ENCODE data around the gene JAK1.
"Not testable (repeated sequence)": the region's sequence is repeated elsewhere in the genome, so short reads cannot be mapped to it uniquely, and the experiment has no call there.

The JAK1 gene

GRCh38 chr1:64948905-64949833, 17.2 kb downstream of the JAK1 start:
- DNase-seq (ENCODE audit: low spot score): no peak

GRCh38 chr1:64948216-64948615, 18.1 kb downstream of the JAK1 start:
- no peak for DNase-seq (ENCODE audit: low spot score)

- DNase-seq (ENCODE audit: low spot score): no peak
Measured at GRCh38 chr1:64946916-64947315, 19.4 kb downstream of the JAK1 start.

- no peak for DNase-seq (ENCODE audit: low spot score)
Measured at GRCh38 chr1:64944913-64945312, 21.4 kb downstream of the JAK1 start.

GRCh38 chr1:64942675-64943074, 23.7 kb downstream of the JAK1 start:
- DNase-seq (ENCODE audit: low spot score): no peak

GRCh38 chr1:64942118-64942517, 24.2 kb downstream of the JAK1 start:
- DNase-seq (ENCODE audit: low spot score): no peak

- DNase-seq (ENCODE audit: low spot score): peak; percentile 50
Measured at GRCh38 chr1:64941461-64942117, 24.8 kb downstream of the JAK1 start.

GRCh38 chr1:64940025-64940424, 26.3 kb downstream of the JAK1 start:
- DNase-seq (ENCODE audit: low spot score): no peak

- DNase-seq (ENCODE audit: low spot score): no peak
Measured at GRCh38 chr1:64938991-64939390, 27.4 kb downstream of the JAK1 start.

- DNase-seq (ENCODE audit: low spot score): no peak
Measured at GRCh38 chr1:64936956-64937355, 29.4 kb downstream of the JAK1 start.

- no peak for DNase-seq (ENCODE audit: low spot score)
Measured at GRCh38 chr1:64935551-64936155, 30.7 kb downstream of the JAK1 start.

GRCh38 chr1:64934878-64935275, 31.5 kb downstream of the JAK1 start:
- no peak for DNase-seq (ENCODE audit: low spot score)

- no peak for DNase-seq (ENCODE audit: low spot score)
Measured at GRCh38 chr1:64934115-64934877, 32.1 kb downstream of the JAK1 start.

GRCh38 chr1:64933296-64934070, 32.9 kb downstream of the JAK1 start:
- no peak for DNase-seq (ENCODE audit: low spot score)

GRCh38 chr1:64932962-64933295, 33.4 kb downstream of the JAK1 start:
- DNase-seq (ENCODE audit: low spot score): no peak

- not testable (repeated sequence) for DNase-seq (ENCODE audit: low spot score)
Measured at GRCh38 chr1:64930640-64931039, 35.7 kb downstream of the JAK1 start.

- no peak for DNase-seq (ENCODE audit: low spot score)
Measured at GRCh38 chr1:64929221-64929620, 37.1 kb downstream of the JAK1 start.

GRCh38 chr1:64928325-64928724, 38.0 kb downstream of the JAK1 start:
- no peak for DNase-seq (ENCODE audit: low spot score)

GRCh38 chr1:64925594-64925993, 40.8 kb downstream of the JAK1 start:
- DNase-seq (ENCODE audit: low spot score): no peak

- no peak for DNase-seq (ENCODE audit: low spot score)
Measured at GRCh38 chr1:64923294-64923718, 43.0 kb downstream of the JAK1 start.

GRCh38 chr1:64922336-64922735, 44.0 kb downstream of the JAK1 start:
- no peak for DNase-seq (ENCODE audit: low spot score)

- DNase-seq (ENCODE audit: low spot score): no peak
Measured at GRCh38 chr1:64921771-64922170, 44.6 kb downstream of the JAK1 start.
